ENCODE results near the gene TMEM187.

TMEM187 gene

DNA sequence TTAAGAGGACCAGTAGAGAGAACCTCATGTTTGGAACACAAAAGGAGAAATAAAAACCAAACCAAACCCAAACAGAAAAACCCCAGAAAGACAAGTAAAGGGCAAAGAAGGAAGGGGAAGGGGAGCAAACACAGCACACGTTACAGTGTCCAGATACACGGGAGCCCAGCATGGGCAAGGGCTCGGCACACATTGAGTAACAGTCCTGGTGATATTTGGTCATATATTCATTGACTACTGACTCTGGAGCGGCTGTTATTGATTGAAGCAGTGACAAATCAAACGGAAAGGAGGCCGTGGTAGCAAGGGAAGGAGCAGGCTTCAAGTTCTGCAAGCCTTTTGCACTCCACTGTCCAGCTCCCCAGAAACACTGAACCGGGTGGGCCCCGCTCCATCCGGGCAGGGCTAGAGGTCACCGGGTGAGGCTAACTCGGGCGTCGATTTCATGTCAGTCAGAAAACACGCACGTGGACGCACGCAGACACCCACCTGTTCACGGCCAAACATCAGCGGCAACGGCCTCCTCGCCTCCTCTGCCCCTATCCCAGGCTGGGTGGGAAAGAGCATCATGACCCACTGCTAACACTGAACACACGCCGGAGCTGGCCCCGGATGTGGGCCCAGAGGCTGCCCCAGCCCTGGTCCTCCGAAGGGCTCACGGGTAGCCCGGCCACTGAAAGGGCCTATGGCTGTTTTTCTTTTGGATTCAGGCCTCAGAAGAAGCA lies 50.9 kb downstream of the TMEM187 start:
- no peak for DNase-seq

DNA sequence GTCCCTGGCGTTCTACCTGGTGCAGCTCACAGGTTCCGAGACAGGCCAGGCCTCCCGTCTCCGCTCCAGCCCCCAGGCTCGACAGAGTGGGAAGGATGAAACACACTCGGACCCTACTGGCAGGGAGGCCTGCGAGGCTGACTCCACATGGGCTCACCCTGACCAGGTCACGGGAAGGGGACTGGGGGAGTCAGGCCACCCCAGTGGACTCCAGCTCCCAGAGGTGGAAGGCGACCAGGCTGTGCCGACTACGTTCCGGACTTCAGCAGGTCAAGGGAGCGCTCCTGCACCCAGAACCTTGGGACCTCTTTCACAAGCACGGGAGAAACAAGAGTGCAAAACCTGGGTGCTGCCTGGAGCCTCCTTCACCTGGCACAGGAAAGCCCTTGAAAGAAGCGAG lies 51.7 kb downstream of the TMEM187 start:
- DNase-seq = no peak

DNA sequence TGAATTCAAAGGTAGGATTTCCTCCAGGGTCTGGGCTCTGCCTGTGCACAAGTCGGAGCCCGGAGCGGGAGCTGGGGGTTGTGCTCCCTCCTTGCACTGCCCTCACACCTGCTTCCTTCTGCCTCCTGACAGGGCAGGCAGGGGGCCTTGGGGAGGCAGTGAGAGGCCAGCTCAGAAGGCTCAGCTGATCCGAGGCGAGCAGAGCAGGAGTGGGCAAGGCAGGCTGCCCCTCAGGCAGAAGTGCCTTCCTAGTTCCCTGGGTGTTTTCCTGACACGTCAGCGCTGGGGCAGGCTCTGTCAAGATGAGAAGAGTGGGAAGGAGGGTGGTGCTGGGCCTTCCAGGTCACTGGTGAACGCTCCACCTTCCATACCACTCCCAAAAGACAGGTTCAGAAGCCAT lies 52.7 kb downstream of the TMEM187 start:
- DNase-seq = no peak

DNA sequence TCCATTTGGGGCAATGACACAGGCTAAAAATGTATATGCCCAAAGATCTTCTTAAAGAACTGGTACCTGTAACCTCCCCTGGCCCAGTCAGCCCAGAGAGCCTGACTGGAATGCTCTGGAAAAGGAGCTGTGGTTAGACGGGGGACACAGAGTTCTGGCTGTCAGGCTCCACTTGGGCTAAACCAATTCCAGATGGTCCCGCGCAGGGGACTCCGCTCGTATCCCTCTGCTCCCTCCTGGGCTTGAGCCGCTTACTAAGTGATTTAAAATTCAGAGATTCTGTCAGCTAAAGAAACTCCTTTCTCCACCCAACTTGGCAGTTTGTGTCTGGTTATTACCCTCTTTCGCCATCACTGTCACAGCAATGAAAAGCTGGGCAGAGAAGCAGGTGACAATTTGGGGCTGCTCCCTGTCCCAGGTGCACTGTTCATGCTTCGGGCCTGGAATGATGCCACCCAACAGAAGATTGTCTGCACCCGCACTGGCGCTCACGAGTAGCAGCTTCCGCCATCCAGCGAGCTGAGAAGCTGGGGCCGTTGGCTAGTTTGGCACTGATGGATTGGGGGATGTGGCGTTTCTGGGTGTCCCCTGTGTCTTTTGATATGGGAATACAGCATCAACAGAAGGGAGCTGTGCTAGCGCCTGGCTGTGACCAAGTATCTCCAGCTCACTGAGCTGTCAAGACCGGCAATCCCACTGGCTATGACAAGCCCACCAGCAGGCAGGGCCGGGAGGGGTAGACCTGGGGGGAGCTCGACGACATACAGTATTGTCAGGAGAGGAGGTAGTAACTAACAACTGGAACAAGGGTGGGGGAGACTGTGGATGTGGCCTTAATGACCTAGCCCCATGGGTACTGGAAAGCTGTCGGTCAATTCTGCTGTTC lies 53.8 kb downstream of the TMEM187 start:
- no peak for DNase-seq

DNA sequence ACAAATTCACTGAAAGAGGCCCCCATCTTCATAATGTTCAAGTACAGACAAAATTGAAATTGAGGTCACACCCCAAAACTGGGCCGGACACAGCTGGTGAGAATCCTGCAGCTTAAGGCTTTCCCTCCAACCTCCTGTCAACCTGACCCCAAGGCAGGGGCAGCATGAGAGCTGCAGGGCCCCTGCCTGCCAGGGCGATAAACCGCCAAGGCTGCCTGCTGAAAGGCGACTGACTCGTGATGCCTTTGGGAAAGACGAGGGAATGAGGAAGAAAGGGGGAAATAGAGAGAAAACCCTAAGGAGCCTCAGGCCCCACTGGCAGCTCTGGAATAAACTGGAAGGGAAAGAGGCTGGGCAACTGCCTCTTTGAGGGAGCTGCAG lies 54.5 kb downstream of the TMEM187 start:
- no peak for DNase-seq

DNA sequence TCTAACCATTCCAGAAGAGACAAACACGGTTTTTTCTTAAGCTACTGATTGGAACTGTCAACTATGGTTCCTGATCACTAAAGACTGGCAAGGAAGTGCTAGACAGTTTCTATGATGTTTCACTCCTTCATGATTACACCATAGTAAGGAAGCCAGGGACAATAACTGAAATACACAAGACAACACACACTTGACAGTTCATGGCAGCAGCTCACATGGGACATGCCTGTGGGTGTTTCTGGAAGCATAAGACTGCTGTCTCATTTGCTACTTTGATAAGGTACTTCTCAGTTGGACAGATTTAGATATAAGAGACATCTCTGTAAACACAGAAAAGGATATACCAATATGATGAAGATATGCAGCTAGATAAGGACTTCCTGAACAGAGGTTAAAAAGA lies 55.4 kb downstream of the TMEM187 start:
- no peak for DNase-seq

DNA sequence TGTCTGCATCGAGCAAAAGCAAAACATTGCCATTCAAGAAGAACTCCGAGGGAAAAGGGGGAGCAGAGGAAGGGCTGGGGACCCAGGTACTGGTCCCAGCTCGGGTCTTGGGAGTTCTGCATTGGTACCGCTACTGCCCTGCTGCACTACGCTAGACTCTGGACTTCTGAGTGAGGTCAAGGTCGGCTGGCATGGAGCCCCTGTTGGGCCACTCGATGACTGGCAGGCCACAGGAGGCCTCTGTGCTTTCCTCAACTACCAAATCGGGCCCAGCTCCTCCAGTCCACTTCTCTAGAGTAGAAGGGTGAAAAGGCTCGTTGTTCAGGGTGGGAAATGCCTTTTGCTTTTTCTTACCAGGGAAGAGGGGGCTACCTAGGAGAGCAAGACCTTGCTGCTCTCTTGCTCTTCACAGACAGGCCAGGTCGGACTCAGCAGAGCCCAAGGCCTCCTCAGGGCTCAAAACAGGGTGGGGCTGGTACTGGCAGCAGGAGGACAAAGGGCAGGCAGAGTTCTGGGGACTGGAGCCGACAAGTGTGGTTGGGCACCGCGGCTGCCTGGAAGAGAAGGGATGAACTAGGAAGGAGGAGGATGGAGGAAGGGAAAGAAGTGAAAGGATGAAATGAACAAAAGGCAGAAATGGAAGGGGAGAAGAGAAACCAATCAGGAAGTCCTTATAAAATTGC lies 56.1 kb downstream of the TMEM187 start:
- no peak for DNase-seq

DNA sequence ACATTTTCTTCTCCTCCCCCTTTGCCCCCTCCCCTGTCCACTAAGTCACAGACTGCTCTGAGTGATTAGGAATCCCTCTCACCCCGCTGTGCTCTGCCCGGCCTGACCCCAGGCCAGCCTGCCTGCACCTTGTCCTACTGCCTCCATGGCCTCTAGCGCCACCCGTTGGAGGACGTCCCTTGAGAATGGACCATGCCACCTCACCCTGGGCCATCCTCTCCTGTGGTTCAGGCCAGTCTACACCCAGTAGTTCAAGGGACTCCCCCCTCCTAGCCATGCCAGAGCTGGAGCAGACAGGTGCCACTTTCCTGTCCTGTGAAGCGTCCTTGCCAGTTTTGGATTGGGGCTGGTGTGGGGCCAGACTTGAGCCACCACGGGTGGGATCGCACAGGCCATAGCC lies 56.9 kb downstream of the TMEM187 start:
- DNase-seq = no peak

DNA sequence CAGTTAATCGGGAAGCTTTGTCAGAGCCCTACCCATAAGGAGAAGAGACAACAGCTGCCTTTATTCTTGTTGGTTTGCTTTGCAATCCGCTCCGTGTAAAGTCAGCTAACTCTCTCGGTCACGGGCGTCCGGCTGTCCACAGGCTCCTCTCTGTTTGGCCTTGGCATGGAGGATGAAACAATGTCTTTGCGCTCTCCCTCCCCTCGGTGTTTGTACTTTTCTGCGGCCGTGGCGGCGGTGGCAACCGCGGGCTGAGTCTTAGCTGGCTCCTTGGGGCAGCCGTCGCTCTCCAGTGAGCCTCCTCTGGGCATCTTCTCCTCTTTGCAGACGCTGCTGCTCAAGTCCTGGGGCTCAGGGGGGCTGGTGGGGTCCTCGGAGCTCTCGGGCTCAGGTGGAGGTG lies 57.7 kb downstream of the TMEM187 start:
- no peak for DNase-seq

DNA sequence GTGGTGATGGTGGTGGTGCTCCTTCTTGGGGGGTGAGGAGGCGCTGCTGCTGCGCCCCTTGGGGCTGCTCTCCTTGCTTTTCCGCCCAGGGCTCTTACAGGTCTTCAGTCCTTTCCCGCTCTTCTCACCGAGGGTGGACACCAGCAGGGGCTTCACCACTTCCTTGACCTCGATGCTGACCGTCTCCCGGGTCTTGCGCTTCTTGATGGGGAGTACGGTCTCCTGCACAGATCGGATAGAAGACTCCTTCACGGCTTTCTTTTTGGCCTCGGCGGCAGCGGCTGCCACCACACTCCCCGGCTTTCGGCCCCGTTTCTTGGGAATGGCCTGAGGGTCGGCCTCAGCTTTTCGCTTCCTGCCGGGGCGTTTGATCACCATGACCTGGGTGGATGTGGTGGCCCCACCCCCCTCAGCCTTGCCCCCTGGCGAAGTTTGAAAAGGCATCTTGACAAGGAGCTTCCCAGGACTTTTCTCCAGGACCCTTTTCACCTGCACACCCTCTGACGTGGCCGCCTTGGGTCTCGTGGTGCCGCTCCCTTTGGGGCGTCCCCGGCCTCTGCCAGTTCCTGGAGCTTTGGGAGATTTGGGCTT lies 58.3 kb downstream of the TMEM187 start:
- DNase-seq = no peak

DNA sequence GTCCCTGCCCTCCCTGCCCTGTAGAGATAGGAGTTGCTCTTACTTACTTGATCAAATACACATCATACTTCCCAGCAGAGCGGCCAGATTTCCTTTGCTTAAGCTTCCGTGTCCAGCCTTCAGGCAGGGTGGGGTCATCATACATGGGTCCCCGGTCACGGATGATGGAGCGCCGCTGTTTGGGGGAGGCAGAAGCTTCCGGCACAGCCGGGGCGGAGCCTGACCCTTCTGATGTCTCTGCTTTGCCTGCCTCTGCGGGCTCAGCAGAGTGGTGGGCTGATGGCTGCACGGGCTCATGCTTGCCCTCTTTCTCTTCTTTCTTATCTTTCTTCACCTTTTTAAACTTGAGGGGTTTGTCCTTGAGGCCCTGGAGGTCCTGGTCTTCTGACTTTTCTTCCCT lies 59.6 kb downstream of the TMEM187 start:
- DNase-seq = no peak

DNA sequence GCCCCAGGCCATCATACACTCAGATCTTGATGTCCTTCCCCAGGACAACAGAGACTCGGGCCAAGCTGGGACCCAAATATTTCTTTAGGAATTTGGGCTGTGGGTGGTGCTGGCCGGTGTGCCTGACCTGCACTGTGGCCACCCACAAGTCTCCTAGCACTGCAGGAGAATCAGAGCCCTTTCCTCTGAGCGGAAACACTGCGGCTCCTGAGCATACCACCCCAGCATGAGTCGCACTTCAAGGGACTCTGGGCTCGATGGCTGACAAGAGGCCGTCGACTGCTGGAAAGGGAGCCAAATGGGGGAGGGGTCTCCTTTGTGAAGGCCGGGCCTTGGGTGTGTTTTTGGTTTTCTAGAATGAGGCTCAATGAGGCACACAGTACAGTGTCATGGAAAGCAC lies 60.1 kb downstream of the TMEM187 start:
- DNase-seq = no peak
